GM12872 (cell line): Measurements from ENCODE around the gene TTC28.

Experiments
- TF ChIP-seq, protein P1 (sequence below): IDR thresholded peaks from 3 replicates; pipeline ENCODE4 v1.5.1; 2011; ENCODE audit warnings: low read depth, mild to moderate bottlenecking, low read length, moderate library complexity; ENCODE audit not compliant: insufficient read depth

Gene TTC28

DNA sequence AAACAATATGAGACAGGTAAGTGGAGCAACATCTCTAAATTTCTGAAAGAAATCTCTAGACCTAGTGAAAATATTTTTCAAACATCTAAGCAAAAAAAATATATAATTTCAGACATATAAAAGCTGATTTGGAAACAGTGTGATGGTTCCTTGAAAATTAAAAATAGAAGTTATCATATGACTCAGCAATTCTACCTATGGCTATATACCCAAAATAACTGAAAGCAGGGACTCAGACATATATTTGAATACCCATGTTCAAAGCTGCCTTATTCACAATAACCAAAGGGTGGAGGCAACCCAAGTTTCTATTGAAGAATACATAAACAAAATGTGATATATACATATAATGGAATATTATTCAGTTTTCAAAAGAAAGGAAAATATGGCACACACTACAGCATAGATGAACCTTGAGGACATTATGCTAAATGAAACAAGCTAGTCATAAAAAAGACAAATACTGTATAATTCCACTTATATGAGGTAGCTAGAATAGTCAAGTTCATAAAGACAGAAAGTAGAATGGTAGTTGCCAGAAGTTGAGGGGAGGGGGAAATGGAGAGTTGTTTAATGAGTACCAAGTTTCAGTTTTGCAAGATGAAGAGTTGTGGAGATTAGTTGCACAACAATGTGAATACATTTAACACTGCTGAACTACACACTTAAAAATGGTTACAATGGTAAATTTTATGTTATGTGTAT lies 300.4 kb downstream of the TTC28 start:
- TF ChIP-seq, protein P1, sequence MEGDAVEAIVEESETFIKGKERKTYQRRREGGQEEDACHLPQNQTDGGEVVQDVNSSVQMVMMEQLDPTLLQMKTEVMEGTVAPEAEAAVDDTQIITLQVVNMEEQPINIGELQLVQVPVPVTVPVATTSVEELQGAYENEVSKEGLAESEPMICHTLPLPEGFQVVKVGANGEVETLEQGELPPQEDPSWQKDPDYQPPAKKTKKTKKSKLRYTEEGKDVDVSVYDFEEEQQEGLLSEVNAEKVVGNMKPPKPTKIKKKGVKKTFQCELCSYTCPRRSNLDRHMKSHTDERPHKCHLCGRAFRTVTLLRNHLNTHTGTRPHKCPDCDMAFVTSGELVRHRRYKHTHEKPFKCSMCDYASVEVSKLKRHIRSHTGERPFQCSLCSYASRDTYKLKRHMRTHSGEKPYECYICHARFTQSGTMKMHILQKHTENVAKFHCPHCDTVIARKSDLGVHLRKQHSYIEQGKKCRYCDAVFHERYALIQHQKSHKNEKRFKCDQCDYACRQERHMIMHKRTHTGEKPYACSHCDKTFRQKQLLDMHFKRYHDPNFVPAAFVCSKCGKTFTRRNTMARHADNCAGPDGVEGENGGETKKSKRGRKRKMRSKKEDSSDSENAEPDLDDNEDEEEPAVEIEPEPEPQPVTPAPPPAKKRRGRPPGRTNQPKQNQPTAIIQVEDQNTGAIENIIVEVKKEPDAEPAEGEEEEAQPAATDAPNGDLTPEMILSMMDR = no peak

DNA sequence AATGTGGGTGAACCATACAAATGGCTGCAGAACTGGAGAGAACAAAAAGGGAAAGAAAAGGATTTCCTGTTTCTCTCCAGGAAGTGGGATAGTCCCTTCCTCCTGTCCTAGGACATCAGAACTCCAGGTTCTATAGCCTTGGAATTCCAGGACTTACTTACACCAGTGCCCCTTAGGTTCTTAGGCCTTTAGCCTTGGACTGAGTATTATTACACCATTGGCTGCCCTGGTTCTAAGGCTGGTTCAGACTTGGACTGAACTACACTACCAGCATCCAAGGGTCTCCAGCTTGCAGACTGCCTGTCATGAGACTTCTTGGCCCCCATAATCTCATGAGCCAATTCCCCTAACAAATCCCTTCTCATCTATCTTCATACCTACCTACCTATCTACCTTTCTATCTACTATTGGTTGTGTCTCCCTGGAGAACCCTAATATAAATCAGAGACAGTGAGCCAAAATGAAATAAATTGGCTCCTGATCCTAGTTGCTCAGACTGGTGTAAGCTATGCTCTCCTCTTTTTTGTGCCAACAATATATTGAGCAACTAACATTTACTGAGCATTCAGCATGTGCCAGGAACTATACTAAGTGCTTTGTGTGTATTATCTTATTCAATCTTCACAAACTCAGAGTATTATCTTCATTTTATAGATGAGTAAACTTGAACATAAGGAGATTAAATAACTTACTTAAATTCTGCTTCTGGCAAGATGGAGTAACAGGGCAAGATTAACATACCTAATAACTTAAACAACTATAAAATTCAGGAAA lies 303.7 kb downstream of the TTC28 start:
- TF ChIP-seq, protein P1 = no peak

DNA sequence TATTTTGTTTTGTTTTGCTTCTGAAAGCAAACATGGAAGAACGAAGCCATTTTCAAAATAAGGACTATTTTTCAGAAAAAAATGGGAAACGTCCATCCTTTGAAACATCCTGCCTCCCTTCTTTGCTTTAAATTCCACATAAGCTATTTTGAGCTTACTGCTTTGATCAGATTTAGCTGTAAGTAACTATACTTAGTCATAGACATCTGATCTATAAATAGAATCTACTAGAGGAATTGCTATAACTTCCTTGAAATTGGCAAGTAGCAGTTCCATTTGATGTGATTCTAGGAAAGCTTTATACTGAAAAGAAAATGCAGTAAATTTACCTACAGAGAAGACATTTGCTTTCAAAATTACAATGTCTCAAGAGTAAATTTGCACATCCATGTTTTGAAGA lies 305.8 kb downstream of the TTC28 start:
- TF ChIP-seq, protein P1 = no peak

DNA sequence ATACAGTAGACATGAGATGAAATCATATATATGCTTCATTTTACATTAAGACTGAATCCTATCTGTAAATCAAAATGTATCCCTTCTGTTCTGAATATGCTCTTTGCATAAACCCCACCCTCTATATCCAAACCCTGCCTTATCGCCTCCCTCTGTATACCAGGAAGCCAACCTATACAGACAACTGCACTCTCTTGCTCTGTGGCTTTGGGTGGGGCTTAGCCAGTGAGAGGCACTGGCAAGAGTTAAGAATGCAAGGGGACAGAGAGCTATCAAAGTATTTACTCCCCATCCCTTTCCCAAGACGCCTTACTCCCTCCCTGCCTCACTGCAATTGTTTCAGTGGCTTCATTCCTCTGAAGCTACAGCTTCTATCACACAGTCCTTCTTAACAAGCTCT lies 309.8 kb downstream of the TTC28 start:
- TF ChIP-seq, protein P1 = no peak

DNA sequence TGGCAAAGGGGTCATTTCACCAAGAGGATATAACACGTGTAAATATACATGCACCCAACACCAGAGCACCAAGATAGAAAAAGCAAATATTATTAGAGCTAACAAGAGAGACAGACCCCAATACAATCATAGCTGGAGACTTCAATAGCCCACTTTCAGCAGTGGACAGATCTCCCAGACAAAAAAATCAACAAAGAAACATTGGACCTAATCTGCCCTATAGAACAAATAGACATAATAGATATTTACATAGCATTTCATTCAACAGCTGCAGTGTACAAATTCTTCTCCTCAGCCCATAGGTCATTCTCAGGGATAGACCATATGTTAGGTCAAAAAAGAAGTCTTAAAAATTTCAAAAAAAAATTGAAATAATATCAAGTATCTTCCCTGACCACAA lies 312.8 kb downstream of the TTC28 start:
- TF ChIP-seq, protein P1 = no peak

DNA sequence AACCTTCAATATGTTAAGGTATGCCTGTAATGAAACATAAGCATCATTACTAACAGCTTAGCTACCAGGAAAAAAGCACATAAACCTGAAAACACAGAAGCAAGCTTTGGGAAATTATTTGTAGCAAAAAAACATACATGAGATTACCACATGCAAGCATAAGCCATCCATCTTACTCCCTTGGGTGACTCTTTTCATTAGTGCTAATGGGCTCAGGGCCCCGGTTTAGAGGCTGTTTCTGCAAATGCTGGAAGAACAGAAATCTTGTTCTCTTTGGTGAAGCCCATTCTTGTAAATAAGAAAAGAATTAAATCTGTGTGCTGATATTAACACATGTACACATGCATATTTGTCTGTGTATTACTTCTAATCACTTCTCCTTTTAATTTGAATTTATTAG lies 314.3 kb downstream of the TTC28 start:
- TF ChIP-seq, protein P1 = no peak

DNA sequence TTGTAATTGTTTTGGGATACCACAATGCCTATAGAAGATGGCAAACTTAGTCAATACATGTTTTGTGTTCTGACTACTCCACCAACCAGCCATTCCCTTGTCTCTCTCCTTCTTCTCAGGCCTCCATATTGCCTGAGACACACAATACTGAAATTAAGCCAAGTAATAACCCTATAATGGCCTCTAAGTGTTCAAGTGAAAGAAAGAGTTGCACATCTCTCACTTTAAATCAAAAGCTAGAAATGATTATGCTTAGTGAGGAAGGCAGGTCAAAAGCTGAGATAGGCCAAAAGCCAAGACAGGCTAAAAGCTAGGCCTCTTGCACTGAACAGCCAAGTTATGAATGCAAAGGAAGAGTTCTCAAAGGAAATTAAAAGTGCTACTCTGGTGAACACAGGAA lies 318.7 kb downstream of the TTC28 start:
- TF ChIP-seq, protein P1 = no peak
